Testis (tissue), 3 donors: Measurements from ENCODE around the gene FAU. TPM values are rescaled to one million over a fixed set of nuclear protein-coding genes. Genes with fewer than 3 reads are reported as not detected.

ENCODE experiments used
- DNase-seq: peaks from one replicate; pipeline ENCODE4 v3.0.0-alpha.2; 2019
- H3K27ac ChIP-seq, 2 donors: fragments of 200-600 bp; sonication (generic); one replicate each; pipeline ENCODE4 v1.5.1; 2019
- H3K27me3 ChIP-seq: fragments of 200-600 bp; sonication (generic); one replicate; pipeline ENCODE4 v1.5.1; 2019
- H3K36me3 ChIP-seq: fragments of 200-600 bp; sonication (generic); one replicate; pipeline ENCODE4 v1.5.1; 2017; ENCODE audit warnings: low read depth; ENCODE audit errors: missing control alignments
- H3K4me1 ChIP-seq: fragments of 200-600 bp; sonication (generic); one replicate; pipeline ENCODE4 v1.5.1; 2019
- H3K4me3 ChIP-seq, 2 donors: fragments of 200-600 bp; sonication (generic); one replicate each; pipeline ENCODE4 v1.5.1; 2017 to 2019
- H3K9me3 ChIP-seq: fragments of 200-600 bp; sonication (generic); one replicate; pipeline ENCODE4 v1.5.1; 2017
- CTCF ChIP-seq, 3 experiments: fragments of 450-650 bp in 2 of 3; fragments of 200-600 bp in 1 of 3; sonication (generic) in 1 of 3; IDR thresholded peaks; one replicate each; pipeline ENCODE4 v1.5.1; 2016 to 2019; ENCODE audit warnings: antibody characterized with exemption in 3 of 3, mild to moderate bottlenecking in 2 of 3, moderate library complexity in 1 of 3
- POLR2A ChIP-seq: fragments of 450-650 bp; IDR thresholded peaks from one replicate; pipeline ENCODE4 v1.6.1; 2017; ENCODE audit warnings: antibody characterized with exemption, mild to moderate bottlenecking, moderate library complexity
- WGBS, 2 donors: methylation state at CpG; one replicate each; pipeline ENCODE4 v1.1.5; 2018; 5-methylcytosine and 5-hydroxymethylcytosine counted together
- intact Hi-C: fragments of 100-400 bp; cut with DNase I; formaldehyde crosslinking; loops from one replicate; pipeline ENCODE4 v1.15.1; 2023; ENCODE audit warnings: low total_unique reads
- polyA plus RNA-seq: library from polyadenylated mRNA; stranded (reverse); fragments of 350-450 nt; fragmentation: Illumina TruSeq; extraction: RNeasy Lipid Tissue Mini Kit (QIAGEN cat#74804); gene quantifications from one replicate; pipeline ENCODE4 v1.2.3, GENCODE V29; 2014; ENCODE audit warnings: low read depth, low replicate concordance; ENCODE audit not compliant: insufficient read depth
- total RNA-seq, 2 donors: library from RNA; depleted of rRNA; stranded (reverse); fragments of >200 nt; gene quantifications; one replicate each; pipeline ENCODE4 v1.2.3, GENCODE V29; 2016

FAU gene
- total and polyA plus RNA-seq, 3 donors from 2014 or later, result 441 to 761 (median 583) TPM

- TF ChIP-seq POLR2A (no peak), CTCF (IDR thresholded peaks at IDR 0.05) (no peak)
- intact Hi-C loops, result no loop called here
- Histone ChIP-seq H3K27ac (peak overlapping the region; percentile 92 to 93), H3K36me3 (no peaks in the 10 kb centered on the region), H3K4me1 (peaks cover 14% of the 10 kb centered on the region), H3K9me3 (no peaks in the 10 kb centered on the region), H3K4me3 (peak overlapping the region; percentile 86 to 96), H3K27me3 (no peaks in the 10 kb centered on the region)
- DNase-seq, result no peak
- whole genome bisulfite sequencing, 2 donors, result 4 to 5% methylated on average over 13 of the region's 13 CpGs
Measured at GRCh38 chr11:65083134-65083833, 38.6 kb downstream of the FAU start.

GRCh38 chr11:65078786-65079342 lies 43.1 kb downstream of the FAU start:
- TF ChIP-seq CTCF (IDR thresholded peaks at IDR 0.05) (no peak), POLR2A (no peak)
- Histone ChIP-seq H3K27me3 (no peaks in the 10 kb centered on the region), H3K9me3 (no peaks in the 10 kb centered on the region), H3K27ac (no peak overlapping the region), H3K36me3 (no peaks in the 10 kb centered on the region), H3K4me3 (no peak overlapping the region), H3K4me1 (no peaks in the 10 kb centered on the region)
- intact Hi-C loops, result no loop called here
- DNase-seq, result no peak
- WGBS, 2 donors, result 77 to 89% methylated on average over 8 to 9 of the region's 9 CpGs

GRCh38 chr11:65078151-65078550 lies 43.8 kb downstream of the FAU start:
- Histone ChIP-seq H3K27ac (no peak overlapping the region), H3K27me3 (no peaks in the 10 kb centered on the region), H3K36me3 (no peaks in the 10 kb centered on the region), H3K4me1 (no peaks in the 10 kb centered on the region), H3K9me3 (no peaks in the 10 kb centered on the region), H3K4me3 (no peak overlapping the region)
- intact Hi-C loops, result no loop called here
- TF ChIP-seq POLR2A (no peak), CTCF (IDR thresholded peaks at IDR 0.05) (peak; percentile 23 to 55 (median 51))
- WGBS, 2 donors, result 56 to 77% methylated on average over 3 of the region's 3 CpGs
- peak; percentile 37 for DNase-seq

GRCh38 chr11:65077451-65077850 lies 44.5 kb downstream of the FAU start:
- no peak for TF ChIP-seq CTCF (IDR thresholded peaks at IDR 0.05)
- TF ChIP-seq POLR2A, result no peak
- H3K36me3 ChIP-seq, result no peaks in the 10 kb centered on the region
- no peak for DNase-seq
- no peak overlapping the region for H3K4me3 ChIP-seq
- no peaks in the 10 kb centered on the region for H3K9me3 ChIP-seq
- H3K27me3 ChIP-seq, result no peaks in the 10 kb centered on the region
- H3K4me1 ChIP-seq, result no peaks in the 10 kb centered on the region
- WGBS, 2 donors, result 65 to 73% methylated on average over 4 of the region's 4 CpGs
- H3K27ac ChIP-seq, result no peak overlapping the region
- intact Hi-C loops, result no loop called here

- Histone ChIP-seq H3K4me1 (no peaks in the 10 kb centered on the region), H3K36me3 (no peaks in the 10 kb centered on the region), H3K27me3 (no peaks in the 10 kb centered on the region), H3K4me3 (no peak overlapping the region), H3K27ac (no peak overlapping the region), H3K9me3 (no peaks in the 10 kb centered on the region)
- WGBS, 2 donors, result 71 to 89% methylated on average over 1 of the region's 1 CpG
- no peak for TF ChIP-seq POLR2A
- no peak for TF ChIP-seq CTCF (IDR thresholded peaks at IDR 0.05)
- DNase-seq, result no peak
- intact Hi-C loops, result no loop called here
Measured at GRCh38 chr11:65072631-65072966, 49.3 kb downstream of the FAU start.
